HG02870 (cell line): ENCODE measurements around the gene CCL3.
"Not testable (repeated sequence)": the region's sequence is repeated elsewhere in the genome, so short reads cannot be mapped to it uniquely, and the experiment has no call there.

Experiments used
- ATAC-seq: cut with Tn5 transposase; IDR thresholded peaks from one replicate; pipeline ENCODE4 v1.9.1; 2021; ENCODE audit warnings: mild to moderate bottlenecking, moderate library complexity; ENCODE audit not compliant: unreplicated experiment

Gene CCL3

GRCh38 chr17:36089888-36090836 is at the start of gene CCL3:
Gene CCL3 (minus strand): TSS chr17:36090143. CDS start chr17:36090058, 85 bp downstream.
- peak; percentile 66 for ATAC-seq

DNA sequence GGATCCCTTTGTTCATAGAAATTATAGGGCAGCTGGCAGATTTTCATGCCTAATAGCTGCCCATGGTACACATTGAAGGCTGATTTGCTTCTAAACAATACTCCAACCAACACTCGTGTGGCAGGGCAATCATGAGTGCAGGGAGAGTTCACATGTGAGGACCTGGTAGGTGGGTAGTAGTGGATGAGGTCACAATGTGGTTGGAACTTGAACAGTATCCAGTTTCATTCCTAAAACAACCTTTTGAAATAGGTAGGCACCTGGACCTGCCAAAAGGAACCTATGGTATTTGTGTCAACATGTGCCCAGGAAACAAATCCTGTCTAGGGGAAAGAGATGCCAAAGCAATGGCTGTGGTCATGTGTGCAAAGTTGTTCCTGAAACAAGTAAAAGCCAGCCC is 46.5 kb upstream of the CCL3 start:
- ATAC-seq: no peak

- no peak for ATAC-seq
Observed at GRCh38 chr17:36136036-36136435, 46.1 kb upstream of the CCL3 start.

DNA sequence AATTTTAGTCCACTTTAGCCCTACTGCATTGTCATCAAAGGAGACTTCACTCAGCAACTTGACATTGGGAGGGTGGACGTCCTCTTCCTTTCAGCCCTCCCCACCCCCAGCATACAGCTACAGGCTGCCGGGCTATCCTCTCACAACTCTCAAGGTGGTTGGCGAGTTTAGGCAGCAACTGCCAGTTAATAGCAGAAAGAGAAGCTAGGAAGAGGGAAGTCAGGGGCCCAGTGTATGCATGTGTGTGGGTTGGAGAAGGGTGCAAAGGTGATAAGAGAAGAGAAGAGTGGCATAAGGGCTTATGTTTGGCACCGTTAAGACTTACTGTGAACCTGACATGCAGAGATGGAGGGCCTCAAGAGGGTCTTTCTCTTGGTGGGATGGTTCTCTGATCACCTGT is 45.5 kb upstream of the CCL3 start:
- ATAC-seq: no peak

DNA sequence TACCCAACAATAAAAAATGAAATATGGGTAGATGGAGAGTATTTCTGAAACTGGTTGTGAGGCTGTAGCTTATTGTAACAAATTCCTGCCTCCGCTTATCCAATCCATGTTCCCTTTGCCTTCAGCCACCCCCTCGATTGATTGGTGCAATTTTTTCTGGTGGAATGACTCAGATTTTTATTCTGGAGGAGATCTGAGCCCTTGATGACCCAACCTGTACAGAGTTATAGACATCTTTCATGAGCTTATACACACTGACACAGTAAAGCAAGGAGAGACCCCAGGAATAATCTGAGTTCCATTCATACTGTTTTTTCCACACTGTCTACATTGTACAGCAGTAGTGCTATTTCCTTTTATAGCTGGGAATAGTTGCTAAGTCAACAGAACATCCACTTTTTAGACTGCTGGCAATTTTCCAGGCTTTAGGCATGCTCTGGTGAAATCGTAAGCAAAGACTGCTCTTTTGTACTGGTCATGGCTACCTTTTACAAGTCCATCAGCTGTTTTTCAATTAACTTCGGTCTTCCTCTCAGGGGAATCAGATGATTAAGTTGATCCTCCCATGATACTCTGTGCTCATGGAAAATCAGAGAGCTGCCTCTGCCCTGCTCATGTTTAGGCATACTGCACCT is 43.8 kb upstream of the CCL3 start:
- no peak for ATAC-seq

DNA sequence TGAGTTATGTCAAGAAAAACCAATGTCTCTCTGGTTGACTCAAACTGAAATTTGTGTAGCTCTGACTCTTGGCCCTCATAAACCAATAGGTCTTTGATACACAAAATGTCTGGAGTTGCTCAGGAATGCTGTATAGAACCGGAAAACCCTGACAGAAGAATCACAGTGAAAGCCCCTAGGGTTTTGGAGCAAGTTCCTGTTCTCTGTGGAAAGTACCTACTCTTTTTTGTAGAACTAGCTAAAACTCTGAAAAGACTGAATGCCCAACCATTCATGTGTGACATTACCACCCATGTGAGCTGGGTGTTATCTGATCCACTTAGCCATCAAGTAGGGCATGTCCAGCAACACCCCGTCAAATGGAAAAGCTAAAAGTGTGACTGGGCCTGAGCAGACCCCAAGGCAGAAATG is 42.5 kb upstream of the CCL3 start:
- no peak for ATAC-seq

- no peak for ATAC-seq
Observed at GRCh38 chr17:36131931-36132330, 42.0 kb upstream of the CCL3 start.

- ATAC-seq: no peak
Observed at GRCh38 chr17:36131421-36131820, 41.5 kb upstream of the CCL3 start.

DNA sequence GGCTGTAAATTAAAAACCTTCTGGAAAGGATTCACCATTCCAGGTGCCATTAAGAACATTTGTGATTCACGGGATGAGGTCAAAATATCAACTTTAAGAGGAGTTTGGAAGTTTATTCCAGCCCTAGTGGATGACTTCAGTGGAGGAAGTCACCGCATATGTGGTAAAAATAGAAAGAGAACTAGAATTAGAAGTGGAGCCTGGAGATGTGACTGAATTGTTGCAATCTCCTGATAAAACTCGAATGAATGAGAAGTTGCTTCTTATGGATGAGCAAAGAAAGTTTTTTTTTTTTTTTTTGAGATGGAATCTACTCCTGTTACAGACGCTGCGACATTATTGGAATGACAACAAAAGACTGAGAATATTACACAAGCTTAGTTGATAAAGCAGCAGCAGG is 40.4 kb upstream of the CCL3 start:
- ATAC-seq: no peak

DNA sequence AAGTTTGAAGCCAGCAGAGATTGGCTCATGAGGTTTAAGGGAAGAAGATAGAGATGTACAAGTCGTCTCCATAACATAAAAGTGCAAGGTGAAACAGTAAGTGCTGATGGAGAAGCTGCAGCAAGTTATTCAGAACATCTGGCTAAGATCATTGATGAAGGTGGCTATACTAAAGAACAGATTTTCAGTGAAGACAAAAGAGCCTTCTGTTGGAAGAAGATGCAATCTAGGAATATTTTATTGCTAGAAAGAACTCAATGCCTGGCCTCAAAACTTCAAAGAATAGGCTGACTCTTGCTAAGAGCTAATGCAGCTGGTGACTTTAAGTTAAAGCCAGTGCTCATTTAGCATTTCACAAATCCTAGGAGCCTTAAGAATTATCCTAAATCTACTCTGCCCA is 39.7 kb upstream of the CCL3 start:
- no peak for ATAC-seq

GRCh38 chr17:36128411-36128978 is 38.6 kb upstream of the CCL3 start:
- no peak for ATAC-seq

DNA sequence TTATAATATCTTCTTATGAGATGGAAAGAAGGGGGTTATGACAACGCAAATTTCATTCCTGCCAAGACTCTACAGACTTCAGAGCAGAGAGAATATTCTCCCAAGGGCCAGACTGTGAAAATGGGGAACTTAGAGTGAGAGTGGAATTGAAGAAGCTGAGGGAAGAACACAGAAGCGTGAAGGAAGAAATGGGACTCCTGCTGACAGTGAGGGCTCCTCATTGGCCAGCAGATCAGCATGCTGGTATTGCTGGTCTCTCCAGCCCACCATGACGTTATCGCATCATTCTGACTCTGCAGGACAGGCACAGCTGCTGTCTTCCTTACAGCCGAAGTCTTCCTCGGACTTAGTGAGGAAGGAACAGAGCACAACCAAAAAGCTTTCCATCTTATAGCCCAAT is 38.0 kb upstream of the CCL3 start:
- ATAC-seq: no peak

DNA sequence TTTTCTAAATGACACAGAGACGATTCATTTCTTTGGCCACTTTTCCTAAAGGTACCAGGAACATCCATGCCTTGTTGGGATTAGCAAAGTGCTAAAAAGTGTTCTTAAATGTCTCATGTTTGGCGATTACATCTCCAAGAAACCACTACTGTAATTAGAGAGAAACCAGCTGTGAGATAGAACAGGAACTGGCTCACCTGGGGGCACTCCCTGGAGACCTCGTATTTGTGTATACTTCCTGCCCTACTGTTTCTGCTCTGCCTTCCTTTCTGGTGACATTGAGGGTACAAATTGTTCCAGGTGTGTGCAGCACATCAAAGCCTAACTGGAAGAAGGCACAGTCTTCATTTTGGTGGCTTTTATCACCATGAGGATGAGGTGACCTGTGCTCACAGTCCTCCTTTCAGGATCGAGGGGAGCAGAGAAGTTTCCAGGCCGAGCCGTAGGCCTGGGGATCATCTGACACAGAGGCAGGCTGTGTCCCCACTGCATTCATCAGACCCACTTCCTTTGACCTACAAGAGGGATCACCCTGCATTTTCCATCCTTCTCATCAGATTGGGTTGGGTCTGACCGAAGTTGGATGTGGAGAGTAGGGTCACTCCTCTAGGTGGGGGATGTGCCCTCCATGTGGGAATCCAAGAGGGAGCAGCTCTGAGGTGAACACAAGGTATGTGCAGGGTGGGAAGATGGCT is 37.4 kb upstream of the CCL3 start:
- no peak for ATAC-seq

DNA sequence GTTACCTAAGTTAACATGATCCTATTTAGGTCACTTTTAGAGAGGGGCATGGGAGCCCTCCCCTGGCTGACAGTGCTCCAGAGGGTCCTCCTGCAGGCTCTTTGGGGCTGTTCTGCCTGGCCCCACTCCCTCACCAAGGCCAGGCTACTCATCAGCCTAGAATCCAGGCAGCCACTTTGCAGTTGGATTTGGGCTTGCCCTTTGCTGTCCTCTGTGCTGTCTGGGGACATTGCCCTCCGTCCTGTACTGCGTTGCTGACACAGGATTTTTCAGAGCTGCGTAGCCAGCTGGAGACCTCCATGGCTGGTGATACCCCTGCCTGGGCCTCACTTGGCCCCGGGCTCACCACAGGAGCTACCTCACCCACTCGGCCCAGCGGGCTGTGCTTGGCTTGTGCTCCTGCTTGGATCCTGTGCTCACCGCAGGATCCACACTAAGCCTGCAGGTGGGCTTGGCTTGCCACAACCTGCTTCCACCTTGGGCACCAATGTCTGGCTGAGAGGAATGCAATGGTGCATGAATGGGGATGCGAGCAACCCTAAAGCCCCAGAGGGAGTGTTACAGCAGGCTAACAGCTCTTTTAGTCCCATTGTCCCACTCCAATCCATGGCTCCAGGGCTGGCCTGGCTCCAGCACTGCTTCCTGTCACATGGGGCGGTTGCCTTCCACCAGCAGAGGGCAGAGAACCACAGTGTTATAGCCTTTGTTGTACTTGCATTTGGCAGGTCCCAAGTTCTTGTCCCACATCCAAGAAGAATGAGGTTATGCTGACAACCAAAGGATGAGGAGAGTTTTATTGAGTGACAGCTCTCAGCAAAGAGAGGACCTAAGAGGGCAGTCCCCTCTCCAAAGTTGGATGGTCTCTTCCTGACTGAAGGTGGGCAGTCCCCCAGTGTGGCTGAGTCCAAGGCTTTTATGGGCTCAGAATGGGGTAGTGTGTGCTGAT is 35.2 kb upstream of the CCL3 start:
- ATAC-seq: no peak

- ATAC-seq: no peak
Observed at GRCh38 chr17:36123431-36123830, 33.5 kb upstream of the CCL3 start.

GRCh38 chr17:36121099-36121498 is 31.2 kb upstream of the CCL3 start:
- ATAC-seq: not testable (repeated sequence)

GRCh38 chr17:36120221-36120620 is 30.3 kb upstream of the CCL3 start:
- ATAC-seq: no peak

DNA sequence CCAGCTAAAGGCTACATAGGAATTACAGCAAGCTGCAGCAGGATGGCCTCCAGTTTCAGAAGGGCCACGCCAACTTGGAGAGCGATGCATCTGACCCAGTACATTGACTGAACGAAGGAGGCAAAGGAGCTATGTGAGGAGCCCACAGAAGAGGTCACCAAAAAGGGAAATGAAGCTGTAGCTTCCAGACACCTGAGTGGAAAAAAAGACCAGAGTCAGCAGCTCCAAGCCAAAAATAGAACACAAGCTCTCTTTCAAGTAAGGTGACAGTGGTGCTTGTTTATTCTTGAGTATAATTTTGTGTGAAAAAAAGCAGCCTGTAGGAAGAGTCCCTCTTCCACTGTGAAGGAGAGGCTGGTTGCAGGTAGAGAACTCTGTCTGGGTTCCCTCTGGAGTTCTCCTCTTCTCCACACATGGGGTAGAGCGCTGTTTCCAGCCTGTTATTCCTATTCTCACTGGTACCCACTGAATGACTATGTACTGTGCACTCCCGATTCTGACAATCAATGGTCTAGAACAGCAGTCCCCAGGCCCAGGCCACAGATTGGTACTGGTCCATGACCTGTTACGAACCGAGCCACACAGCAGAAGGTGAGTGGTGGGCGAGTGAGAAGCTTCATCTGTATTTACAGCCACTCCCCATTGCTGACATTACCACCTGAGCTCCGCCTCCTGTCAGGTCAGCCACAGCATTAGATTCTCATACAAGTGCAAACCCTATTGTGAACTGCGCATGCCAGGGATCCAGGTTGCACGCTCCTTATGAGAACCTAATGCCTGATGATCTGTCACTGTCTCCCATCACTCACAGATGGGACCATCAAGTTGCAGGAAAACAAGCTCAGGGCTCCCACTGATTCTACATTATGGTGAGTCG is 28.8 kb upstream of the CCL3 start:
- ATAC-seq: no peak
